ENCODE results near the gene C11orf24. TPM values are rescaled to one million over a fixed set of nuclear protein-coding genes. Genes with fewer than 3 reads are reported as not detected.

C11orf24 gene
- total RNA-seq, 3 donors from 2014 or later (not counting 1 experiment from before 2014, with no cell fraction given), result 15.6 to 26.1 (median 17.7) TPM

DNA sequence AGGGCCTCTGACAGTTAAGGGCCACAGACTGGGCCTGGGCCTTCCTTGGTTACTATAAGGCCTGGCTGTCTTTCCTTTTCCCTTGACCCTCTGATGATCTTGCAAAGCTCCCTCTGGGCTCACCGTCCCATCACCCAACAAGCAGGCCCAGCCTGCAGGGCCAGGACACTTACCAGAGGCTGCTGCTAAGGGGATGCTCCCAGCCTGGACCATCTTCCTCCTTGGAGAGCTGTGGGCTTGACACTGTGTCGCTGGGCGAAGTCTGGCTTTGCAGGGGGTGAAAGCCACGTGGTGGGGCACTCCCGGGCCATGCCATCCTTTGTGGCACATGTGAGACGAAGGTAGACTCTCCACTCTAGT is 3.9 kb downstream of the C11orf24 start:
- DNase-seq (no peak), ATAC-seq (no peak)
- no peak overlapping the region for H3K4me3 Mint-ChIP-seq
- TF ChIP-seq, protein P1, sequence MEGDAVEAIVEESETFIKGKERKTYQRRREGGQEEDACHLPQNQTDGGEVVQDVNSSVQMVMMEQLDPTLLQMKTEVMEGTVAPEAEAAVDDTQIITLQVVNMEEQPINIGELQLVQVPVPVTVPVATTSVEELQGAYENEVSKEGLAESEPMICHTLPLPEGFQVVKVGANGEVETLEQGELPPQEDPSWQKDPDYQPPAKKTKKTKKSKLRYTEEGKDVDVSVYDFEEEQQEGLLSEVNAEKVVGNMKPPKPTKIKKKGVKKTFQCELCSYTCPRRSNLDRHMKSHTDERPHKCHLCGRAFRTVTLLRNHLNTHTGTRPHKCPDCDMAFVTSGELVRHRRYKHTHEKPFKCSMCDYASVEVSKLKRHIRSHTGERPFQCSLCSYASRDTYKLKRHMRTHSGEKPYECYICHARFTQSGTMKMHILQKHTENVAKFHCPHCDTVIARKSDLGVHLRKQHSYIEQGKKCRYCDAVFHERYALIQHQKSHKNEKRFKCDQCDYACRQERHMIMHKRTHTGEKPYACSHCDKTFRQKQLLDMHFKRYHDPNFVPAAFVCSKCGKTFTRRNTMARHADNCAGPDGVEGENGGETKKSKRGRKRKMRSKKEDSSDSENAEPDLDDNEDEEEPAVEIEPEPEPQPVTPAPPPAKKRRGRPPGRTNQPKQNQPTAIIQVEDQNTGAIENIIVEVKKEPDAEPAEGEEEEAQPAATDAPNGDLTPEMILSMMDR (IDR thresholded peaks at IDR 0.05), result no peak
- H3K9me3 Mint-ChIP-seq, result no peaks in the 10 kb centered on the region
- Histone ChIP-seq H3K4me3 (ENCODE audit: low read length) (no peak overlapping the region), H3K27me3 (ENCODE audit: control insufficient read depth, insufficient read depth, low read length) (no peaks in the 10 kb centered on the region), H3K36me3 (ENCODE audit: control insufficient read depth, insufficient read depth, low read length) (peaks cover 30% of the 10 kb centered on the region), H3K9me3 (ENCODE audit: control insufficient read depth, insufficient read depth, low read length) (no peaks in the 10 kb centered on the region), H3K27ac (ENCODE audit: low read length) (no peak overlapping the region), H3K4me1 (ENCODE audit: control insufficient read depth, insufficient read depth, low read length) (peaks cover 47% of the 10 kb centered on the region)
- no peak overlapping the region for H3K27ac Mint-ChIP-seq
- 85% methylated on average over 6 of the region's 6 CpGs for WGBS (ENCODE audit: insufficient coverage)
- H3K27me3 Mint-ChIP-seq (ENCODE audit: low read depth in 2 of 2), result no peaks in the 10 kb centered on the region
- peaks cover 26 to 50% of the 10 kb centered on the region in 2 donors for H3K4me1 Mint-ChIP-seq
- intact Hi-C loops (cut with micrococcal nuclease), result no loop called here
- no peaks in the 10 kb centered on the region for H3K36me3 Mint-ChIP-seq

DNA sequence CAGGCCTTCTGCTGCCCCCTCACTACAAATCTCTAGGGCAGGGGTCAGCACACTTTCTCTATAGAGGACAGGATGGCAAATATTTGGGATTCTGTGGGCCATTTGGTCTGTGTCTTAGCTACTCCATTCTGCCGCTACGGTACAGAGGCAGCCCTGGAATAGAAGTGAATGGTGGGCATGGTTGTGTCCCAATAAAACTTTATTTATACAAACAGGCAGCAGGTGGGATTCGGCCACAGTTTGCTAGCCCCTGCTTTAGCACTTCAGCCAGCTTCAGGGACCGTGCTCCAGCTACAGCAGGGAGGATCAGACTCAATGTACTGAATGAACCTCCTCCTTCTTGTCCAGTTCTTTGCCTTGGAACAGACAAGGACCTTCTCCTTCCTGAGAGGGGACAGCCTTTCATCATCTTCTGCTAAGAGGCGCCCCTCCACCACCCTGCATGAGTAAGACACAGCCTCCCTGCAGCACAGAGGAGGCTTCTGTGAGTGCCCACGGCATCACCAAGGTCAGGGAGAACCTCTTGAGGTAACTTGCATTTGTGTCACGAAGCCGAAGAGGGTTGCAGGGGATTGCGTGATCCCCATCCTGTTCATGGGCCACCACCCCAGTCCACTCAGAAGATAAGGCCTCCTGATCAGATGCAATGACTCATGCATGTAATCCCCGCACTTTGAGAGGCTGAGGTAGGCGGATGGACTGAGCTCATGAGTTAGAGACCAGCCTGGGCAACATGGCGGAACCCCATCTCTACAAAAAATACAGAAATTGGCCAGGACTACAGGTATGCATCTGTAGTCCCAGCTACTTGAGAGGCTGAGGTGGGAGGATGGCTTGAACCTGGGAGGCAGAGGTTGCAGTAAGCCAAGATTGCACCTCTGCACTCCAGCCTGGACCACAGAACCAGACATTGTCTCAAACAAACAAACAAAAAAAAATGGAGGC is 4.6 kb downstream of the C11orf24 start:
- no peak overlapping the region for H3K4me3 Mint-ChIP-seq
- Histone ChIP-seq H3K27ac (ENCODE audit: low read length) (peak overlapping the region; percentile 58), H3K9me3 (ENCODE audit: control insufficient read depth, insufficient read depth, low read length) (no peaks in the 10 kb centered on the region), H3K4me1 (ENCODE audit: control insufficient read depth, insufficient read depth, low read length) (peaks cover 40% of the 10 kb centered on the region), H3K27me3 (ENCODE audit: control insufficient read depth, insufficient read depth, low read length) (no peaks in the 10 kb centered on the region), H3K4me3 (ENCODE audit: low read length) (no peak overlapping the region), H3K36me3 (ENCODE audit: control insufficient read depth, insufficient read depth, low read length) (peaks cover 36% of the 10 kb centered on the region)
- intact Hi-C loops (cut with micrococcal nuclease), result no loop called here
- peaks cover 20 to 45% of the 10 kb centered on the region in 2 donors for H3K4me1 Mint-ChIP-seq
- TF ChIP-seq, protein P1 (IDR thresholded peaks at IDR 0.05), result no peak
- DNase-seq, result no peak
- H3K9me3 Mint-ChIP-seq, result no peaks in the 10 kb centered on the region
- 89% methylated on average over 10 of the region's 12 CpGs for WGBS (ENCODE audit: insufficient coverage)
- peak overlapping the region; percentile 41 to 51 for H3K27ac Mint-ChIP-seq
- no peaks in the 10 kb centered on the region for H3K27me3 Mint-ChIP-seq (ENCODE audit: low read depth in 2 of 2)
- ATAC-seq, result no peak
- H3K36me3 Mint-ChIP-seq, result no peaks in the 10 kb centered on the region

DNA sequence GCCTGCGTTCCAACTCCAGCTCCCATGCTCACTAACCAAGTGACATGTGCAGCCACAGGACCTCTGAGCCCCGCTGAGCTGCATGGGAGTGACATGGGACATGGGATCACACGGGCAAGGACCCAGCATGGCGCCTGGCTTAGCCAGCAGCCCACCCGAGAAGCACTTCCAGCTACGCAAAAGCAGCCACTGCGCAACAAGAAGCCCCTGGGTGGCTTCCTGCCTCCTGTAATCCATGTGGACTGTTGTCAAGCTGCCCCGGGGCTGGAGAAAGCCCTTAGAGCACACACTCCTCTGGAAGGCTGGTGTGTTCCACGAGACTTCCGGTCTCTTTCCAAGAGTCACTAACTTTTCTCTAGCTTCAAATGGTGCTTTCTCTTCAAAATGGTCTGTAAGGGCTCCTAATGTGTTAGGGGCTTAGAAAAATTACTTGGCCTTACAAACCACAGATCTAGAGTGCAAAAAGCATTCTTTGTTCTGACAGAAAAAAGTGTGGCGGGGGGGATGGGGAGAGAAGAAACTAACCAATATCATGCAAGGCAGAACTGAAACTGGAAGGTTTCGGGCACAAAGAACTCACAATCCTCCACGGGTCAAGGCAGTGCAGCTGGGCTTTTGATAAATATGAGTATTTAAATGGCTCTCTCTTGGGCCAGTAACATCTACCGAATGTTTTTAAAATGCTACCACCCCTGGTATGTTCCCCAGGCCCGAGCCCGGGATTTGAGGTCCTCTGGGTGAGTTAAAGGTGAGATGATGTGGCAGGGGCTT is 5.5 kb downstream of the C11orf24 start:
- no peaks in the 10 kb centered on the region for H3K27me3 ChIP-seq (ENCODE audit: control insufficient read depth, insufficient read depth, low read length)
- H3K4me1 ChIP-seq (ENCODE audit: control insufficient read depth, insufficient read depth, low read length), result peaks cover 36% of the 10 kb centered on the region
- H3K36me3 ChIP-seq (ENCODE audit: control insufficient read depth, insufficient read depth, low read length), result peaks cover 40% of the 10 kb centered on the region
- Mint-ChIP-seq H3K36me3 (no peaks in the 10 kb centered on the region), H3K9me3 (no peaks in the 10 kb centered on the region), H3K27me3 (ENCODE audit: low read depth in 2 of 2) (no peaks in the 10 kb centered on the region), H3K27ac (peak overlapping the region; percentile 41 to 51), H3K4me3 (peak overlapping the region; percentile 65), H3K4me1 (peaks cover 19 to 38% of the 10 kb centered on the region in 2 donors)
- intact Hi-C loops (cut with micrococcal nuclease), result no loop called here
- DNase-seq, result no peak
- TF ChIP-seq, protein P1 (IDR thresholded peaks at IDR 0.05), result no peak
- ATAC-seq, result peak in 1 of 3 donors; percentile 34
- H3K4me3 ChIP-seq (ENCODE audit: low read length), result no peak overlapping the region
- H3K9me3 ChIP-seq (ENCODE audit: control insufficient read depth, insufficient read depth, low read length), result no peaks in the 10 kb centered on the region
- peak overlapping the region; percentile 58 for H3K27ac ChIP-seq (ENCODE audit: low read length)
- 76% methylated on average over 15 of the region's 16 CpGs for WGBS (ENCODE audit: insufficient coverage)

Data from natural killer cell (primary cell).